Adrenal gland (tissue), 5 donors: ENCODE measurements around the gene AUTS2.

Experiments
- CTCF ChIP-seq, 6 experiments: fragments of 450-650 bp in 4 of 6; fragments of 200-600 bp in 2 of 6; sonication (generic) in 1 of 6; IDR thresholded peaks; 1 replicate in 5 of 6; 2 replicates in 1 of 6; pipeline versions ENCODE4 v1.5.1 to v1.8.0; 2016 to 2021; ENCODE audit warnings: antibody characterized with exemption in 6 of 6, mild to moderate bottlenecking in 2 of 6, moderate library complexity in 1 of 6
- POLR2A ChIP-seq, 2 donors: fragments of 450-650 bp; IDR thresholded peaks; one replicate each; pipeline ENCODE4 v1.6.1; 2017; ENCODE audit warnings: antibody characterized with exemption in 2 of 2, mild to moderate bottlenecking in 2 of 2, moderate library complexity in 1 of 2
- donor health status: DM: no; HTN: no; CAD: no.

GRCh38 chr7:69892790-69893189, 294.5 kb downstream of the AUTS2 start:
- TF ChIP-seq CTCF (IDR thresholded peaks at IDR 0.05): no peak
- no peak for TF ChIP-seq POLR2A (IDR thresholded peaks at IDR 0.05)
